Prostate gland (tissue), 2 donors: ENCODE results near the gene ADAMTSL3. TPM values are rescaled to one million over a fixed set of nuclear protein-coding genes. Genes with fewer than 3 reads are reported as not detected.

Source experiments
- DNase-seq: peaks from one replicate; pipeline ENCODE4 v3.0.0-alpha.2; 2019; ENCODE audit warnings: low spot score
- H3K27ac ChIP-seq, 2 donors: fragments of 200-600 bp; sonication (generic); 2 replicates each; pipeline ENCODE4 v1.5.1; 2017 to 2019
- H3K27me3 ChIP-seq: fragments of 200-600 bp; sonication (generic); replicated peaks from 2 replicates; pipeline ENCODE4 v1.5.1; 2019; ENCODE audit not compliant: insufficient read depth
- H3K36me3 ChIP-seq, 2 donors: fragments of 200-600 bp; sonication (generic); 1 replicate in 1 of 2; 2 replicates in 1 of 2; pipeline versions ENCODE4 v1.5.1 to v1.8.1; 2017 to 2019
- H3K4me1 ChIP-seq: fragments of 200-600 bp; sonication (generic); replicated peaks from 2 replicates; pipeline ENCODE4 v1.5.1; 2019
- H3K4me3 ChIP-seq, 2 donors: fragments of 200-600 bp; sonication (generic); 2 replicates each; pipeline ENCODE4 v1.5.1; 2017 to 2019
- H3K9me3 ChIP-seq: fragments of 200-600 bp; sonication (generic); 2 replicates; pipeline ENCODE4 v1.5.1; 2017
- POLR2A ChIP-seq: fragments of 450-650 bp; IDR thresholded peaks from one replicate; pipeline ENCODE4 v1.6.1; 2016; ENCODE audit warnings: antibody characterized with exemption, mild to moderate bottlenecking
- POLR2AphosphoS5 ChIP-seq: sonication (generic); formaldehyde crosslinking; IDR thresholded peaks from one replicate; pipeline ENCODE4 v1.6.1; 2017; ENCODE audit warnings: antibody characterized with exemption
- WGBS: methylation state at CpG from one replicate; pipeline ENCODE4 v1.1.5; 2018; 5-methylcytosine and 5-hydroxymethylcytosine counted together
- intact Hi-C: fragments of 100-400 bp; cut with DNase I; formaldehyde crosslinking; loops from one replicate; pipeline ENCODE4 v1.14.2; 2022
- total RNA-seq, 2 donors: library from RNA; depleted of rRNA; stranded (reverse); fragments of >200 nt; gene quantifications; one replicate each; pipeline ENCODE4 v1.1.0, GENCODE V29; 2016
- TF ChIP-seq, protein P1 (sequence below), 4 experiments: fragments of 200-600 bp in 2 of 4; fragments of 450-650 bp in 2 of 4; sonication (generic) in 2 of 4; IDR thresholded peaks; 1 replicate in 3 of 4; 2 replicates in 1 of 4; pipeline ENCODE4 v1.5.1; 2016 to 2019; ENCODE audit warnings: antibody characterized with exemption in 4 of 4, mild to moderate bottlenecking in 2 of 4, moderate library complexity in 2 of 4

Gene ADAMTSL3
- total RNA-seq, 2 donors from 2014 or later: 4.5 to 25.2 TPM

DNA sequence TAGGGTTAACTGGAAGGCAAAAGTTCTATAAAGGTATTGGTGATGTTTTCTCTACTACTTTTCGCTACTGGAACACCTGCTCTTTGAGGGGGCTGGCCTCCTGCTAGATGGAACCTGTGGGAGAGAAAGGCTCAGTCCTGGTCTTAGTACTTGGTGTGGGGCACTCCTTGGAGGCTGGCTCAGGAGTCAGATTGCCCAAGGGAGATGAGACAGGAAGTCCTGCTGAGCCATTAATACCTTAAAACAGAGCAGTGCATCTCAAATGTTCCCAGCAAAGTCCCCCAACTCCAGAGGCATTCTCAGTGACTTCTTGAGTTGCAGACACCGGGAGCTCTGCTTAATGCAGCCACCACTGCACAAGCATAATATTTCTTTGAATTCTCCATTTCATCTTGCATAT is 3.1 kb upstream of the ADAMTSL3 start:
- Histone ChIP-seq H3K27ac (no peak overlapping the region), H3K4me1 (no peaks in the 10 kb centered on the region), H3K27me3 (no peaks in the 10 kb centered on the region), H3K9me3 (no peaks in the 10 kb centered on the region), H3K4me3 (no peak overlapping the region), H3K36me3 (no peaks in the 10 kb centered on the region)
- TF ChIP-seq, protein P1, sequence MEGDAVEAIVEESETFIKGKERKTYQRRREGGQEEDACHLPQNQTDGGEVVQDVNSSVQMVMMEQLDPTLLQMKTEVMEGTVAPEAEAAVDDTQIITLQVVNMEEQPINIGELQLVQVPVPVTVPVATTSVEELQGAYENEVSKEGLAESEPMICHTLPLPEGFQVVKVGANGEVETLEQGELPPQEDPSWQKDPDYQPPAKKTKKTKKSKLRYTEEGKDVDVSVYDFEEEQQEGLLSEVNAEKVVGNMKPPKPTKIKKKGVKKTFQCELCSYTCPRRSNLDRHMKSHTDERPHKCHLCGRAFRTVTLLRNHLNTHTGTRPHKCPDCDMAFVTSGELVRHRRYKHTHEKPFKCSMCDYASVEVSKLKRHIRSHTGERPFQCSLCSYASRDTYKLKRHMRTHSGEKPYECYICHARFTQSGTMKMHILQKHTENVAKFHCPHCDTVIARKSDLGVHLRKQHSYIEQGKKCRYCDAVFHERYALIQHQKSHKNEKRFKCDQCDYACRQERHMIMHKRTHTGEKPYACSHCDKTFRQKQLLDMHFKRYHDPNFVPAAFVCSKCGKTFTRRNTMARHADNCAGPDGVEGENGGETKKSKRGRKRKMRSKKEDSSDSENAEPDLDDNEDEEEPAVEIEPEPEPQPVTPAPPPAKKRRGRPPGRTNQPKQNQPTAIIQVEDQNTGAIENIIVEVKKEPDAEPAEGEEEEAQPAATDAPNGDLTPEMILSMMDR (IDR thresholded peaks at IDR 0.05): no peak
- no peak for TF ChIP-seq POLR2A
- TF ChIP-seq POLR2AphosphoS5: no peak
- WGBS: 98% methylated on average over 2 of the region's 2 CpGs
- intact Hi-C loops: loop anchor here (5.0 to 10.0 kb wide), 2 partner anchors 79 to 194 kb away; no protein-coding TSS in a partner anchor
- DNase-seq: no peak

DNA sequence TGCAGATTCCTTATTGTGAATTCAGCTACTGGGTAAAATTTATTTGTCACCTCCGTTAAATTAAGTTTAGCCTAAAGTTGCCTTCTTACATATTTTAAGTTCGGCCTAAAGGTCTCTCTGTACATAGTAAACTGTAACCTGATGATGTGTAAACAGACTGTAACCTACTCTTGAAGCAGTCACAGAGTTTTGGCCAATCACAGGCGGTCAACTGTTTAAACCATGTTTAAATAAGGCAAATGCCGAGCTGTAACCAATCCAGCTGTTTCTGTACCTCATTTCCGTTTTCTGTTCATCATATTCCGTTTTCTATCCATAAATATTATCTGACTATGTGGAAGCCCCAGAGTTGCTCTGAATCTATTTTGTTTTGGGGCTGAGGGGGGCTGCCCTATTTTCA is 2.4 kb upstream of the ADAMTSL3 start:
- no peak for TF ChIP-seq POLR2A
- TF ChIP-seq, protein P1 (IDR thresholded peaks at IDR 0.05): no peak
- TF ChIP-seq POLR2AphosphoS5: no peak
- no peak overlapping the region for H3K27ac ChIP-seq
- no peaks in the 10 kb centered on the region for H3K9me3 ChIP-seq
- no peak overlapping the region for H3K4me3 ChIP-seq
- intact Hi-C loops: loop anchor here (5.0 to 10.0 kb wide), 2 partner anchors 79 to 193 kb away; no protein-coding TSS in a partner anchor
- H3K36me3 ChIP-seq: no peaks in the 10 kb centered on the region
- no peak for DNase-seq
- no peaks in the 10 kb centered on the region for H3K4me1 ChIP-seq
- no peaks in the 10 kb centered on the region for H3K27me3 ChIP-seq
- WGBS: 62% methylated on average over 6 of the region's 6 CpGs

DNA sequence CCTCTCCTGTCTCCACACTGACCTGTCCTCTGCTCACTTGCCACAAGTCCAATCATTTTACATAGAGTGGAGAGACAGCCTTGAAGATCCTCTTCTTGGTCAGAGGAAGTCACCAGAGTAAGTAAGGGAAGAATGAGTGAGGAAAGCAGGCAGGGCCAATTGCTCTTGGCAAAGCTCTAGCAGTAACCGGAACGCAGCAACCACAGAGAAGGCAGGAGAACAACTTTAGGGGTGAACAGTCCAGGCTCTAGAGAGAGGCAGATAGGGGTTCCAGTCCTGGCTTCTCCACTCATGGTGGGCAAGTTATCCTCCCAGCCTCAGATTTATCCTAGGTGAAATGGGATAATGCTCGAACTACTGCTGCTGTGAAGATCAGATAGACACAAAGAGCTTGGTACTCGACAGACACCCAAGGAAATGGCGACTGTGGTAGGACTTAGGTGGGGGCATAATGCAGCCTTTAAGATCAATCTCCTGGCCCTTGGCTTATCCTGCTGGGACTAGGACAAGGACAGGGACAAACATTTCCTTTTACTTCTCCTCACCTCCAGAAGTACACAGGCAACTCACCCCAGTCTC is 1.2 kb upstream of the ADAMTSL3 start:
- no peaks in the 10 kb centered on the region for H3K4me1 ChIP-seq
- H3K27ac ChIP-seq: no peak overlapping the region
- WGBS: 89% methylated on average over 5 of the region's 5 CpGs
- no peaks in the 10 kb centered on the region for H3K36me3 ChIP-seq
- TF ChIP-seq, protein P1 (IDR thresholded peaks at IDR 0.05): no peak
- TF ChIP-seq POLR2AphosphoS5 (no peak), POLR2A (no peak)
- no peaks in the 10 kb centered on the region for H3K27me3 ChIP-seq
- H3K4me3 ChIP-seq: no peak overlapping the region
- H3K9me3 ChIP-seq: no peaks in the 10 kb centered on the region
- intact Hi-C loops: loop anchor here (5.0 to 10.0 kb wide), 2 partner anchors 80 to 192 kb away; no protein-coding TSS in a partner anchor
- DNase-seq: no peak

DNA sequence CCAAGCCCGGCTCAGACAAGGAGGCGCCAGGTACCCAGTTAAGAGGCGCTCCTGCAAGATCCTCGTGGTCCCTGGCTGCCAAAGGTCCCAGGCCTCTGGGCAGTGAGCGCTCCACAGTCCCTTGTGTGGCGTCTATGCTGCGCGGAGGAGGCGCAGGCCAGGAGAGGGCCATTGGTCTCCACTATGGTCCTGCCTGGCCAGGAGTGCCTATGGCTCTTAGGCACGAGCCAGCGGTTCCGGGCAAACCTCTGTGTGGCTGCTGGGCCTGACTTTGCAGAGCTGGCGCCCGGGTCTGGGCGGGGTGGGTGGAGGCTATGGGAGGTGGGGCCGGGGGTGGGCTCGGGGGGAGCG is 660 bp upstream of the ADAMTSL3 start:
- H3K36me3 ChIP-seq: no peaks in the 10 kb centered on the region
- intact Hi-C loops: loop anchor here (5.0 to 10.0 kb wide), 2 partner anchors 81 to 192 kb away; no protein-coding TSS in a partner anchor
- no peaks in the 10 kb centered on the region for H3K27me3 ChIP-seq
- WGBS: 35% methylated on average over 18 of the region's 18 CpGs
- H3K9me3 ChIP-seq: no peaks in the 10 kb centered on the region
- no peak for DNase-seq
- H3K27ac ChIP-seq: peak overlapping the region in 1 of 2 donors; percentile 25
- H3K4me1 ChIP-seq: no peaks in the 10 kb centered on the region
- H3K4me3 ChIP-seq: peak overlapping the region; percentile 28 to 36
- TF ChIP-seq, protein P1 (IDR thresholded peaks at IDR 0.05): no peak
- TF ChIP-seq POLR2AphosphoS5 (no peak), POLR2A (no peak)
